ENCODE measurements around the gene TMEM43.
"Not testable (repeated sequence)": the region's sequence is repeated elsewhere in the genome, so short reads cannot be mapped to it uniquely, and the experiment has no call there.

DNA sequence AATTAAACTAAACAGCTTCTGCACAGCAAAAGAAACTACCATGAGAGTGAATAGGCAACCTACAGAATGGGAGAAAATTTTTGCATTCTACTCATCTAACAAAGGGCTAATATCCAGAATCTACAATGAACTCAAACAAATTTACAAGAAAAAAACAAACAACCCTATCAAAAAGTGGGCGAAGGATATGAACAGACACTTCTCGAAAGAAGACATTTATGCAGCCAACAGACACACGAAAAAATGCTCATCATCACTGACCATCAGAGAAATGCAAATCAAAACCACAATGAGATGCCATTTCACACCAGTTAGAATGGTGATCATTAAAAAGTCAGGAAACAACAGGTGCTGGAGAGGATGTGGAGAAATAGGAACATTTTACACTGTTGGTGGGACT lies 49.6 kb upstream of the TMEM43 start:
- TF ChIP-seq, protein P1, sequence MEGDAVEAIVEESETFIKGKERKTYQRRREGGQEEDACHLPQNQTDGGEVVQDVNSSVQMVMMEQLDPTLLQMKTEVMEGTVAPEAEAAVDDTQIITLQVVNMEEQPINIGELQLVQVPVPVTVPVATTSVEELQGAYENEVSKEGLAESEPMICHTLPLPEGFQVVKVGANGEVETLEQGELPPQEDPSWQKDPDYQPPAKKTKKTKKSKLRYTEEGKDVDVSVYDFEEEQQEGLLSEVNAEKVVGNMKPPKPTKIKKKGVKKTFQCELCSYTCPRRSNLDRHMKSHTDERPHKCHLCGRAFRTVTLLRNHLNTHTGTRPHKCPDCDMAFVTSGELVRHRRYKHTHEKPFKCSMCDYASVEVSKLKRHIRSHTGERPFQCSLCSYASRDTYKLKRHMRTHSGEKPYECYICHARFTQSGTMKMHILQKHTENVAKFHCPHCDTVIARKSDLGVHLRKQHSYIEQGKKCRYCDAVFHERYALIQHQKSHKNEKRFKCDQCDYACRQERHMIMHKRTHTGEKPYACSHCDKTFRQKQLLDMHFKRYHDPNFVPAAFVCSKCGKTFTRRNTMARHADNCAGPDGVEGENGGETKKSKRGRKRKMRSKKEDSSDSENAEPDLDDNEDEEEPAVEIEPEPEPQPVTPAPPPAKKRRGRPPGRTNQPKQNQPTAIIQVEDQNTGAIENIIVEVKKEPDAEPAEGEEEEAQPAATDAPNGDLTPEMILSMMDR (conservative IDR thresholded peaks at IDR 0.05) = not testable (repeated sequence)
- TF ChIP-seq ZFX (IDR thresholded peaks at IDR 0.05) = not testable (repeated sequence)
